Measurements from ENCODE around the gene CMIP.

The CMIP gene

GRCh38 chr16:81471882-81472281, 27.3 kb downstream of the CMIP start:
- Histone ChIP-seq H3K27ac (ENCODE audit: low read depth, low read length) (no peak overlapping the region), H3K4me1 (ENCODE audit: control insufficient read depth, insufficient read depth, low read length) (peaks cover 5% of the 10 kb centered on the region), H3K9ac (ENCODE audit: low read length) (no peak overlapping the region), H3K27me3 (ENCODE audit: control insufficient read depth, insufficient read depth, low read length) (no peaks in the 10 kb centered on the region), H3K4me3 (ENCODE audit: low read length) (no peak overlapping the region), H3K36me3 (ENCODE audit: control insufficient read depth, insufficient read depth, low read length) (peaks cover 7% of the 10 kb centered on the region)

- Histone ChIP-seq H3K4me1 (ENCODE audit: control insufficient read depth, insufficient read depth, low read length) (peaks cover 5% of the 10 kb centered on the region), H3K36me3 (ENCODE audit: control insufficient read depth, insufficient read depth, low read length) (peaks cover 7% of the 10 kb centered on the region), H3K4me3 (ENCODE audit: low read length) (no peak overlapping the region), H3K27ac (ENCODE audit: low read depth, low read length) (no peak overlapping the region), H3K27me3 (ENCODE audit: control insufficient read depth, insufficient read depth, low read length) (no peaks in the 10 kb centered on the region), H3K9ac (ENCODE audit: low read length) (no peak overlapping the region)
Measured at GRCh38 chr16:81472391-81472790, 27.8 kb downstream of the CMIP start.

- Histone ChIP-seq H3K27me3 (ENCODE audit: control insufficient read depth, insufficient read depth, low read length) (peaks cover 1% of the 10 kb centered on the region), H3K4me3 (ENCODE audit: low read length) (no peak overlapping the region), H3K9ac (ENCODE audit: low read length) (no peak overlapping the region), H3K4me1 (ENCODE audit: control insufficient read depth, insufficient read depth, low read length) (peaks cover 5% of the 10 kb centered on the region), H3K27ac (ENCODE audit: low read depth, low read length) (no peak overlapping the region), H3K36me3 (ENCODE audit: control insufficient read depth, insufficient read depth, low read length) (peaks cover 7% of the 10 kb centered on the region)
Measured at GRCh38 chr16:81473066-81473488, 28.5 kb downstream of the CMIP start.

- Histone ChIP-seq H3K9ac (ENCODE audit: low read length) (no peak overlapping the region), H3K27me3 (ENCODE audit: control insufficient read depth, insufficient read depth, low read length) (peaks cover 2% of the 10 kb centered on the region), H3K4me3 (ENCODE audit: low read length) (no peak overlapping the region), H3K36me3 (ENCODE audit: control insufficient read depth, insufficient read depth, low read length) (peaks cover 7% of the 10 kb centered on the region), H3K27ac (ENCODE audit: low read depth, low read length) (no peak overlapping the region), H3K4me1 (ENCODE audit: control insufficient read depth, insufficient read depth, low read length) (peaks cover 5% of the 10 kb centered on the region)
Measured at GRCh38 chr16:81473558-81473957, 28.9 kb downstream of the CMIP start.

- H3K27me3 ChIP-seq (ENCODE audit: control insufficient read depth, insufficient read depth, low read length), result peaks cover 2% of the 10 kb centered on the region
- no peak overlapping the region for H3K27ac ChIP-seq (ENCODE audit: low read depth, low read length)
- peaks cover 7% of the 10 kb centered on the region for H3K36me3 ChIP-seq (ENCODE audit: control insufficient read depth, insufficient read depth, low read length)
- H3K9ac ChIP-seq (ENCODE audit: low read length), result no peak overlapping the region
- H3K4me1 ChIP-seq (ENCODE audit: control insufficient read depth, insufficient read depth, low read length), result peaks cover 5% of the 10 kb centered on the region
- no peak overlapping the region for H3K4me3 ChIP-seq (ENCODE audit: low read length)
Measured at GRCh38 chr16:81473969-81474959, 29.7 kb downstream of the CMIP start.

GRCh38 chr16:81477697-81478693, 33.4 kb downstream of the CMIP start:
- Histone ChIP-seq H3K36me3 (ENCODE audit: control insufficient read depth, insufficient read depth, low read length) (no peaks in the 10 kb centered on the region), H3K27ac (ENCODE audit: low read depth, low read length) (no peak overlapping the region), H3K4me3 (ENCODE audit: low read length) (no peak overlapping the region), H3K27me3 (ENCODE audit: control insufficient read depth, insufficient read depth, low read length) (peaks cover 2% of the 10 kb centered on the region), H3K9ac (ENCODE audit: low read length) (no peak overlapping the region), H3K4me1 (ENCODE audit: control insufficient read depth, insufficient read depth, low read length) (peaks cover 5% of the 10 kb centered on the region)

- Histone ChIP-seq H3K4me3 (ENCODE audit: low read length) (no peak overlapping the region), H3K4me1 (ENCODE audit: control insufficient read depth, insufficient read depth, low read length) (peaks cover 2% of the 10 kb centered on the region), H3K9ac (ENCODE audit: low read length) (no peak overlapping the region), H3K36me3 (ENCODE audit: control insufficient read depth, insufficient read depth, low read length) (no peaks in the 10 kb centered on the region), H3K27ac (ENCODE audit: low read depth, low read length) (no peak overlapping the region), H3K27me3 (ENCODE audit: control insufficient read depth, insufficient read depth, low read length) (peaks cover 2% of the 10 kb centered on the region)
Measured at GRCh38 chr16:81478876-81479511, 34.4 kb downstream of the CMIP start.

- no peaks in the 10 kb centered on the region for H3K36me3 ChIP-seq (ENCODE audit: control insufficient read depth, insufficient read depth, low read length)
- H3K4me3 ChIP-seq (ENCODE audit: low read length), result no peak overlapping the region
- no peak overlapping the region for H3K9ac ChIP-seq (ENCODE audit: low read length)
- H3K4me1 ChIP-seq (ENCODE audit: control insufficient read depth, insufficient read depth, low read length), result no peaks in the 10 kb centered on the region
- H3K27me3 ChIP-seq (ENCODE audit: control insufficient read depth, insufficient read depth, low read length), result peaks cover 2% of the 10 kb centered on the region
- H3K27ac ChIP-seq (ENCODE audit: low read depth, low read length), result no peak overlapping the region
Measured at GRCh38 chr16:81480606-81481206, 36.1 kb downstream of the CMIP start.

- H3K9ac ChIP-seq (ENCODE audit: low read length), result no peak overlapping the region
- no peaks in the 10 kb centered on the region for H3K4me1 ChIP-seq (ENCODE audit: control insufficient read depth, insufficient read depth, low read length)
- peaks cover 2% of the 10 kb centered on the region for H3K27me3 ChIP-seq (ENCODE audit: control insufficient read depth, insufficient read depth, low read length)
- H3K4me3 ChIP-seq (ENCODE audit: low read length), result no peak overlapping the region
- no peaks in the 10 kb centered on the region for H3K36me3 ChIP-seq (ENCODE audit: control insufficient read depth, insufficient read depth, low read length)
- H3K27ac ChIP-seq (ENCODE audit: low read depth, low read length), result no peak overlapping the region
Measured at GRCh38 chr16:81481207-81481821, 36.7 kb downstream of the CMIP start.

GRCh38 chr16:81482329-81483063, 37.9 kb downstream of the CMIP start:
- Histone ChIP-seq H3K4me1 (ENCODE audit: control insufficient read depth, insufficient read depth, low read length) (no peaks in the 10 kb centered on the region), H3K36me3 (ENCODE audit: control insufficient read depth, insufficient read depth, low read length) (no peaks in the 10 kb centered on the region), H3K27me3 (ENCODE audit: control insufficient read depth, insufficient read depth, low read length) (peaks cover 2% of the 10 kb centered on the region), H3K9ac (ENCODE audit: low read length) (no peak overlapping the region), H3K4me3 (ENCODE audit: low read length) (no peak overlapping the region), H3K27ac (ENCODE audit: low read depth, low read length) (no peak overlapping the region)

Measured in rectal smooth muscle tissue (tissue), 1 donor.